Activated CD4-positive, alpha-beta T cell treated with anti-CD3 and anti-CD28 coated beads, Interleukin-2, amount 50 U/mL, for 48 hours (primary cell): ENCODE data around the gene AGTPBP1.

Experiments
- DNase-seq, 2 experiments: peaks; one replicate each; pipeline ENCODE4 v3.0.0-alpha.2; 2020

Gene AGTPBP1

GRCh38 chr9:85716031-85716877, 25.5 kb downstream of the AGTPBP1 start:
- DNase-seq = no peak

- no peak for DNase-seq
Measured at GRCh38 chr9:85715587-85715986, 26.2 kb downstream of the AGTPBP1 start.

GRCh38 chr9:85713897-85714296, 27.9 kb downstream of the AGTPBP1 start:
- no peak for DNase-seq

DNA sequence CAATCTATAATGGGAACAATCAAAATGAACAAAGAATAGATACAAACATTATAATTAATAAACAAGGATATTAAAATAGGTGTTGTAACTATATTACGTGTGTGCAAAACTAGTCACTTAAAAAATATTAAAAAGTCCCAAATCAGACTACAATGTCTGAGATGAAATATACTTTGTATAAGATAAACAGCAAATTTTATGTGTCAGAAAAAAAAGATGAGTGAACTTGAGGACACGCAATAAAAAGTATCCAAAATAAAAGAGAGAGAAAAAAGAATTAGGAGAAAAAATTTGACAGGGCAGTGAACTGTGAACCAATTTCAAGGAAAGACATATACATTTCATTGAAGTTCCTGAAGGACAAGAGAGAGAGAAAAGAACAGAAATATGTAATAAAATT, 37.0 kb downstream of the AGTPBP1 start:
- no peak for DNase-seq

DNA sequence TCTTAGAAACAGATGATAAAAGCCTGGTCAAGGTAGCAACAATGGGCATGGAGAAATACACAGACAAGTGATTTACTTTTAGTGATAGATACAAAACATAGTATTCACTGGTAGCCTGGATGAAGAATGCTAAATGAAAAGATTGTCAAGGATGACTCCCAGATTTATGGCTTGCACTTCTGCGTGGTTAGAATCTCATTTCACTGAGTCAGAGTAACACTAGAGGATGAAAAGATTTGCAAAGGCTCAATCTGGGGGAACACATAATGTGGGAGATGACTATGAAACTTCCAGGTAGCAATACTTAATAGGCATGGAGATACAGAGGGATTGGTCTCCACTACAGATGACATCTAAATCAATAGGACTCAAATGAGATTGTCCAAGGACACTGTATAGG, 38.4 kb downstream of the AGTPBP1 start:
- DNase-seq = no peak

DNA sequence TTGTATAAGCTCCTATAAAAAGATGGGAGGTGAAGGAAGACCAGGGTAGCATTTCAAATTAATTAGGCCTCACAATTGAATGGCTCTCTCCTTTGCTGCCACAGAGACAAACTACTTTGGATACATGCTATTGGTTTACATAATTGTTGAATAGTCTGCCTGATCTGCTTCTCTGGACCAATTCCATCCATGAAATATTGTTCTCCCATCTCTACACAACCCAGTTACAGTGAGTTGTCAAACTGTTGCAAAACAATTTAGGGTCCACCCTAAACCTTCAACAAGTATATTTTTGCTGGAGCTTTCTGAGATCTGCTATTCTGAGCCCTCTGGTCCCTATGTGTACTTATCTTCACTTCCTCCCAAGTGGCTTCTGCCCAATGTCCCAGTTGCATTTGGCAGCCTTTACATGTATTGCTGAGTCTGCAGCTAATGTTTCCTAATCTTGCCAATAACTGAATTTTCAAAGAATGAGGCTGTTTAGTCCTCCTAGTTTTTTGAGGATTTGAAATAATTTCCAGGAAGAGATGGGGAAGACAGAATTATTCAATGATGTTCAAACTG, 38.9 kb downstream of the AGTPBP1 start:
- DNase-seq = no peak

DNA sequence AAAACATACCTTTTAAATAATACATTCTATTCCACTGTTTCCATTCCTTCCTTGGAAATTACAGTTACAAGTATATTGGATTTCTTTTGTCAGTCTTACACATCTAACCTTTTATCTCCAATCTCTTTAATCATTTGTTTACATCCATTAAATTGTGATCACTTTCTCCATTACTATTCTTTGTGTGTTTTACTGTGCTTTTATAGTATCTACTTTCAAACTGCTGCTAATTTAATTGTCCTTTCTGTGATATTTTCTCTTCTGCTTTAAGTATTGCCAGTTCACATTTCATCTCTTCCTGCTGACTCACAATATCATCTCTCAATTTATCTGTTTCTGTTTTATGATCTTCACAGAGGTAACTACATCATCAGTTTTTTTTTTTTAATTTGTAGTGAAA, 39.6 kb downstream of the AGTPBP1 start:
- no peak for DNase-seq

DNA sequence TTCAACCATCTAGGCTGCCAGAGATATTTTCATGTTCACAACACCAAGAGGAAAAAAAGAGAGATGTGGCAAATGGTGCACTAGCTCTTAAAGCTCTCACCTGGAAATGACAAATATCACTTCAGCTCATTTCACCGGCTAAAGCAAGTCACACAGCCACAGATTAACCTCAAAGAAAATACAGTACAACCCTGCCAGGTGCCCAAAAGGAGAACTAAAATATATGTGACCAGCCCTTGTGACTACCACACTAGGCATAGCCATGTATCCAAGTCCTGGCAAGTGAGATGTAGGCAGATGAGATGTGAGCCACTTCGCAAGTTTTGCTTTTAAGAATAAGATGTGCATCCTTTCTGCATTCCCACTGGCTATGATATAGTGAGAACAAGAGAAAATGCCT, 41.4 kb downstream of the AGTPBP1 start:
- DNase-seq = no peak

DNA sequence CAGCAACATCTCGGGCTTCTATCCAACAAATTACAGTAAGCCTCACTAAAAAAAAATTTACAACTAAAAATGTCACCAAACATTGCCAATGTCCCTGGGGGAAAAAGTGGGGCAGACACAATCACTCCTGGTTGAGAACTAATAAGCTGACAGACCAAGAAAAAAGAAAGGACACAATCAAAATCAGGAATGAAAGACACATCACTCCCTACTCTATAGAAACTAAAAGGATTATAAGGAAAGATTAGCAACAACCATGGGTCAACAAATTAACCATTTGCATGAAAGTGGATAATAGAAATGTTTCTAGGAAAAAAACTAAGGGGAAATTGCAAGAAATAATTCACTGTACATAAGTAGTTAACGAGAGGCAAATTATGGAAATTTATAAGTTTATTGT, 53.4 kb downstream of the AGTPBP1 start:
- DNase-seq = no peak

DNA sequence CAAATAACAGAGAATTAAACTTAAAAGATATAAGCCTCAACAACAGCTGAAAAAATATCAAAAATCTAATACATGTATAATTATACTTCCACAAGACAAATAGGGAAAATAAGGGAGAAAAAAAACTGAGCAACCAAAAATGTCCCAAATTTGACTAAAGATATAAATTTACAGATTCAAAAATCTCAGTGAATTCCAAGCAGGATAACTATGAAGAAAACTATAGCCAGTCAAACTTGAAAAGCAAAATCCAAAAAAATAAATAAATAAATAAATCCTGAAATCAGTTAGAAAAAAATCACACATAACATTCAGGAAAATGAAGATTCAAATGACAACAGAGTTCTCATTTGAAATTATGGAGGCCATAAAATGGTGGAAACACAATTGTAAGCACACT, 56.7 kb downstream of the AGTPBP1 start:
- no peak for DNase-seq

DNA sequence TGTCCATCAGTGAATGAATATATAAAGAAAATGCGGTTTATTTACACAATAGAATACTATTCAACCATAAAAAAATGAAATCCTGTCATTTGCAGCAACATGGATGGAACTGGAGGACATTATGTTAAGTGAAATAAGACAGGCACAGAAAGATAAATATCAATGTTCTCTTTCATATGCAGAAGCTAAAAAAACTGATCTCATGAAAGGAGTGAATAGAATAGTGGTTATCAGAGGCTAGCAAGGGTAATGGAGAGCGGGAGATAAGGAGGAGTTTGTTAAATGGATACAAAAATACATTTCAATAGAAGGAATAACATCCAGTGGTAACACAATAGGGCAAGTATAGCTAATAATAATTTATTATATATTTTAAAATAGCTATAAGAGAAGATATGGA, 65.0 kb downstream of the AGTPBP1 start:
- no peak for DNase-seq

DNA sequence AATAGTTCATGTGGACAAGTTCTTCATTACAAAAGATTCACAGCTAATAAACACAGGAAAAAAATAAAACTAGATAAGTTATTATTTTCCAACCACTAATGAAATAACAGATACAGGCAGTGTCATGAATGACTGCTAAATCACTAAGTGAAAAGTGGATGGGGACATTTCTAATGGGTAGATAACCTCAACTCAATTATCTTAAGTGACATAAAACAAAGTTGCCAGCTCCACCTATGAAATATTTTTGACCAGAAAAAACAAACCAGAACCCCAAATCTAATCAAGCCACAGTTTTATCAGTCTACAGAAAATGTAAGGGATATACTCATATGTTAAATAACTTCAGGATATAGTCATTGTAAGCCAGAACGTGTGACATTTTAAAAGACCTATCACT, 74.4 kb downstream of the AGTPBP1 start:
- no peak for DNase-seq

DNA sequence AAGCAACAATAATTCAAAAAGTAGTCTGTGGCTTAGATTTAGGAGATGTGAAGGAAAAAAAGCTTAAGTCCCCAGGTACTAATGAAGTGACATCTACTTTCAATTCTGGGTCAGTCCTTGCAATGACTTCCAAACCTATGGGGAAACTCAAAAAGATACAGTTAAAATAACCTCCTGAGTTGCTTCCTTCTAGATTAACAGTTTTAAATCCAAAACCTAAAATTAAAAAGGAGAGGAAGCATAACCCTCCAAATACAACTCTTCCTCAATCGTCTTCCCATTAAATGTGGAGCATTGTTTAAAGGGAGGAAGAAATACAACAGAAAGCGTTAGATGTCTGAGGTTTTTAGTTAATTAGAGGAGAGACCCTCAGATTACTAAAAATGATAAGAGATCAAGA, 75.7 kb downstream of the AGTPBP1 start:
- DNase-seq = no peak

GRCh38 chr9:85662573-85662972, 79.2 kb downstream of the AGTPBP1 start:
- no peak for DNase-seq

DNA sequence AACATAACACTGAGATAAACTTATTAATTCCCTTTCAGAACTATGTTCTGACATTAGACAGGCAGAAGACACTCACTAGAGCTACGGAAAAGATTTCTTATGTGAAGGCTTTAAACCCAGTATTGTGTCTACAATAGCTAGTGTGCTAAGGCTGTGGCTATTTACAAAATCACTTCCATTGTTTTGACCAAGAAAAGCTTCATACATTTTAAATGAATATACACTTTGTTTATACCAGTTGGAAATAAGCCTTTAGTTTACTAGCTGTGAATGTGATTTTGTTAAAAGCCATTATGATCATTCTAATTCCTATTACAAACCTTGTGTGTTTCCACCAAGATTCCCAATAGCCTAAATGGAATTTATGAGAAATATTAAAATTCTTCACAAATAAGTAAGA, 83.0 kb downstream of the AGTPBP1 start:
- no peak for DNase-seq

DNA sequence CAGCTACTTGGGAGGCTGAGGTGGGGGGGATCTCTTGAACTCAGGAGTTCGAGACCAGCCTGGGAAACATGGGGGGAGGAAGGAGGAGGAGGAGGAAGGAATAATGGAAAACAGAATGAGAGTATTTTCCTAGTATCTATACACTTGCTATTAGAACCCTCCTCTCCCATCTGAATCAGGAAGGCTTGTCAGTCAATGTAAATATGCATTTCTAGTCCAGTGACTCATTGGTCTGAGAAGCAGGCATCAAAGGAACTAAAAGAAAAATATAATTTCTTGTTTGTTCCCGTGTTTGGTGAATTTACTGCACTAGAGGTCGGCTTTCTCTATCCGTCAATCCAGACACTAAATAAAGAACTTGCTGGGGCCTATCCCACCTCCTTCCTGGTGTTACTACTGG, 88.6 kb downstream of the AGTPBP1 start:
- DNase-seq = no peak

GRCh38 chr9:85647571-85647970, 94.2 kb downstream of the AGTPBP1 start:
- no peak for DNase-seq

DNA sequence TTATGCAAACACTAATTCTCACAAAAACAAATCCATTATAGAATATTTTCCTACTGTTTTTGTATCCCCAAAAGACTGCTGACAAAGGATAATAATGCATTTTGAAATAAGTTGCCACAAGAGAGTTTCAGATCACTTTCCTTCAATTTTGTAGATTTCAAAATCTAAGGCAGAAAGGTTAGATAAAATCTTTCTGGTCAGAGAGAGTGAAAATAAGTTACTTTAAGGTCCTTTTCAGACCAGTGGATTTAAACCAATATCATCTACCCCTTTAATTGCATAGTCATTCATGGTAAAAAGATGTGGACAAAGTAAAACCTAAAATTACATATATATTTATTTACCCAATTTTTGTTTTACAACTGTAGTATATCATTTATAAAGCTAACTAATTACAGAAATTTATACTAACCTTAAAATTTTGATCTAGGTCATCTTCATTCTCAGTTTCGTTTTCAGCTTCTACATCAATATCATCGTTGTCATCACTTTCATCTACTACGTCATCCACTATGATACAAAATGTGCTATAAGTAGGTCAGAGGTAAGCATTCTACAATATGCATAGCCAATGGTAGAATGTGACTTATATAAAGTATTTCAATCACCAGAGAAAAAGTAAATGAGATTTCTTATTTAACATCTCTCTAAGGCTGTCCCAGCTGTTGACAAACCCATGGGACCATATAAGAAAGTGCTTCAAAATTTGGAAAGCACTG, 95.7 kb downstream of the AGTPBP1 start:
- DNase-seq = no peak

- DNase-seq = no peak
Measured at GRCh38 chr9:85640425-85640824, 101.3 kb downstream of the AGTPBP1 start.

DNA sequence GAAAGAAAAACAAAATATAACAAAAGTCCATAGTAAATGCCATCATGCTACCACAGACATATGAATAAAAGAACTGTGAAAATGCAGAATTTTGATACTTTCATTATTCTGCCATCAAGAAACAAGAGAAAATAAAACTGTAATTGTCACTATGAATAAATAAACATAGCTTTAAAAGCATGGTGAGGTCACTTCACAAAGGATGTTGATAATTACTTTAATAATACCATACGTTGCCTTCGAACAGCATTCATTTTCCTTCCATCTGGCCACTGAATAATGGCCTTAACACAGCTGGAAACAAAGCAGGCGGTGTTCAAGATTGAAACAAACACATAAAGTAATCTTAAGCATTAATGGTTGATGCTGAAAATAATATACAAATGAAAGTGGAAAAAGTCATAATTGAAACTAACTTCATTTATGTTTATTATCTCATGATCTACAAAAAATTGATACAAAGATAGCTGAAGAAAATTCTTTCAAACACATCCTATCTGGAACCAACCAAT, 102.0 kb downstream of the AGTPBP1 start:
- no peak for DNase-seq

DNA sequence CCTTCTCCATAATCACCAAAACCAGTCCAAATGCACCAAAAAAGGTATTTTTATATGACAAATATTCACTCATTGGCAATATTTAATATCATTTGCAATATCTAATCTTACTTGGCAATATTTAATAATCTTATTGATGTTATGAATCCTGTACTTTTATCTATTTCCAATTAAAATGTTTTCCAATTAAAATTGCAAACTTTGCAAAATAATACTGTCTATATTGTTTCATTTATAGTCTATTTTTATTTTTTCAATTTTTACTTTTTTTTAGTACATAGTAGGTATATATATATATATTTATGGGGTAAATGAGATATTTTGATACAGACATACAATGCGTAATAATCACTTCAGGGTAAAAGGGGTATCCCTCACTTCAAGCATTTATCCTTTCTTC, 109.9 kb downstream of the AGTPBP1 start:
- DNase-seq = no peak

DNA sequence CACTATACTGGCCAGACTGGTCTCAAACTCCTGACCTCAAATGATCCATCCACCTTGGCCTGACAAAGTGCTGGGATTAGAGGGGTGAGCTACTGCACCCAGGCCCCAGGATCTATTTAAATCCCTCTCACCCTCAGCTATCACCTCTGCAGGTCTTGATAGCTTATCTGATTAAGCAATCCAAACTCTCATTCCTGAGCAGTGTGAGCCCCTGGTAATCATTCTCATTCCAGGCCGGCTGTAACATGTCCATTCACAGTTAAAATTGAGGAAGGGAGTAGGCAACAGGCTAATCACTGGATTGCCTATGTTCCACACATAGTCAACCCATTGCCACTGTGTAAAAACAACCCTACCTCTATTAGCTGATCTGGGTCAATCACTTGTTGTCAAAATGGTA, 111.1 kb downstream of the AGTPBP1 start:
- no peak for DNase-seq

GRCh38 chr9:85617141-85617670, 124.5 kb downstream of the AGTPBP1 start:
- no peak for DNase-seq

- no peak for DNase-seq
Measured at GRCh38 chr9:85615792-85616191, 126.0 kb downstream of the AGTPBP1 start.
